Pons (tissue), 1 donor: ENCODE data around the gene SOD3.

Source experiments
- DNase-seq: peaks from one replicate; pipeline ENCODE4 v3.0.0-alpha.2; 2016; ENCODE audit warnings: low spot score

The SOD3 gene

GRCh38 chr4:24801136-24801855 lies 5.9 kb downstream of the SOD3 start:
- no peak for DNase-seq

GRCh38 chr4:24802648-24803047 lies 7.3 kb downstream of the SOD3 start:
- DNase-seq: no peak

- no peak for DNase-seq
Measured at GRCh38 chr4:24805067-24805466, 9.7 kb downstream of the SOD3 start.

GRCh38 chr4:24805566-24805965 lies 10.2 kb downstream of the SOD3 start:
- no peak for DNase-seq

- DNase-seq: no peak
Measured at GRCh38 chr4:24806206-24806990, 11.0 kb downstream of the SOD3 start.

GRCh38 chr4:24807611-24808010 lies 12.2 kb downstream of the SOD3 start:
- no peak for DNase-seq

GRCh38 chr4:24808261-24808660 lies 12.9 kb downstream of the SOD3 start:
- DNase-seq: no peak

GRCh38 chr4:24808955-24809354 lies 13.6 kb downstream of the SOD3 start:
- DNase-seq: no peak

GRCh38 chr4:24809376-24809775 lies 14.0 kb downstream of the SOD3 start:
- no peak for DNase-seq

- DNase-seq: no peak
Measured at GRCh38 chr4:24809815-24810405, 14.5 kb downstream of the SOD3 start.

- no peak for DNase-seq
Measured at GRCh38 chr4:24810871-24811631, 15.7 kb downstream of the SOD3 start.

- no peak for DNase-seq
Measured at GRCh38 chr4:24813732-24814131, 18.4 kb downstream of the SOD3 start.

GRCh38 chr4:24816797-24817196 lies 21.4 kb downstream of the SOD3 start:
- DNase-seq: peak; percentile 76

- DNase-seq: no peak
Measured at GRCh38 chr4:24820541-24820940, 25.2 kb downstream of the SOD3 start.

GRCh38 chr4:24824720-24825119 lies 29.3 kb downstream of the SOD3 start:
- no peak for DNase-seq

- DNase-seq: no peak
Measured at GRCh38 chr4:24831637-24832036, 36.3 kb downstream of the SOD3 start.

GRCh38 chr4:24835696-24836095 lies 40.3 kb downstream of the SOD3 start:
- DNase-seq: no peak

GRCh38 chr4:24836661-24837242 lies 41.4 kb downstream of the SOD3 start:
- no peak for DNase-seq

GRCh38 chr4:24837336-24837735 lies 42.0 kb downstream of the SOD3 start:
- no peak for DNase-seq

GRCh38 chr4:24837781-24838180 lies 42.4 kb downstream of the SOD3 start:
- DNase-seq: no peak

GRCh38 chr4:24840362-24840761 lies 45.0 kb downstream of the SOD3 start:
- DNase-seq: peak; percentile 69
